Measurements from ENCODE around the gene LRAT.
A peak's percentile ranks its signal among the peaks of the same experiment; 100 is the strongest.

LRAT gene

GRCh38 chr4:154743683-154744340 lies at the start of gene LRAT:
Gene LRAT (plus strand): TSS chr4:154744000. CDS start chr4:154744327, 327 bp downstream.
- no peak for TF ChIP-seq CTCF (IDR thresholded peaks at IDR 0.05; ENCODE audit: control insufficient read depth, insufficient read depth, low read depth, low read length, missing control alignments)
- no peak for DNase-seq (ENCODE audit: low read depth)
- H3K4me3 ChIP-seq (ENCODE audit: control insufficient read depth, low read depth, low read length) = no peak within 1 kb of the TSS; the same call in none of the 2 replicates

GRCh38 chr4:154707877-154708276 lies 35.9 kb upstream of the LRAT start:
- DNase-seq (ENCODE audit: low read depth) = no peak
- no peak for TF ChIP-seq CTCF (IDR thresholded peaks at IDR 0.05; ENCODE audit: control insufficient read depth, insufficient read depth, low read depth, low read length, missing control alignments)
- H3K4me3 ChIP-seq (ENCODE audit: control insufficient read depth, low read depth, low read length) = no peak overlapping the region

- H3K4me3 ChIP-seq (ENCODE audit: control insufficient read depth, low read depth, low read length) = no peak overlapping the region
- no peak for TF ChIP-seq CTCF (IDR thresholded peaks at IDR 0.05; ENCODE audit: control insufficient read depth, insufficient read depth, low read depth, low read length, missing control alignments)
- DNase-seq (ENCODE audit: low read depth) = no peak
Measured at GRCh38 chr4:154709550-154709949, 34.2 kb upstream of the LRAT start.

GRCh38 chr4:154711522-154711921 lies 32.3 kb upstream of the LRAT start:
- no peak for TF ChIP-seq CTCF (IDR thresholded peaks at IDR 0.05; ENCODE audit: control insufficient read depth, insufficient read depth, low read depth, low read length, missing control alignments)
- no peak for DNase-seq (ENCODE audit: low read depth)

GRCh38 chr4:154714339-154715040 lies 29.3 kb upstream of the LRAT start:
- no peak overlapping the region for H3K4me3 ChIP-seq (ENCODE audit: control insufficient read depth, low read depth, low read length)
- TF ChIP-seq CTCF (IDR thresholded peaks at IDR 0.05; ENCODE audit: control insufficient read depth, insufficient read depth, low read depth, low read length, missing control alignments) = no peak
- no peak for DNase-seq (ENCODE audit: low read depth)

More at GRCh38 chr4:154711522-154711921, 32.3 kb upstream of the LRAT start:
- no peak overlapping the region for H3K4me3 ChIP-seq (ENCODE audit: control insufficient read depth, low read depth, low read length)

GRCh38 chr4:154719087-154719486 lies 24.7 kb upstream of the LRAT start:
- DNase-seq (ENCODE audit: low read depth) = peak; percentile 2

More at GRCh38 chr4:154719087-154719486, 24.7 kb upstream of the LRAT start:
- TF ChIP-seq CTCF (IDR thresholded peaks at IDR 0.05; ENCODE audit: control insufficient read depth, insufficient read depth, low read depth, low read length, missing control alignments) = no peak
- no peak overlapping the region for H3K4me3 ChIP-seq (ENCODE audit: control insufficient read depth, low read depth, low read length)

All from AG09309 (cell line).